Stimulated activated CD8-positive, alpha-beta memory T cell treated with anti-CD3 and anti-CD28 coated beads, Interleukin-4, amount 100 ng/mL, for 48 hours (primary cell): ENCODE data around the gene SLC50A1.
A peak's percentile ranks its signal among the peaks of the same experiment; 100 is the strongest.

ENCODE experiments used
- DNase-seq: peaks from one replicate; pipeline ENCODE4 v3.0.0-alpha.2; 2020

The SLC50A1 gene, protein sequence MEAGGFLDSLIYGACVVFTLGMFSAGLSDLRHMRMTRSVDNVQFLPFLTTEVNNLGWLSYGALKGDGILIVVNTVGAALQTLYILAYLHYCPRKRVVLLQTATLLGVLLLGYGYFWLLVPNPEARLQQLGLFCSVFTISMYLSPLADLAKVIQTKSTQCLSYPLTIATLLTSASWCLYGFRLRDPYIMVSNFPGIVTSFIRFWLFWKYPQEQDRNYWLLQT

DNA sequence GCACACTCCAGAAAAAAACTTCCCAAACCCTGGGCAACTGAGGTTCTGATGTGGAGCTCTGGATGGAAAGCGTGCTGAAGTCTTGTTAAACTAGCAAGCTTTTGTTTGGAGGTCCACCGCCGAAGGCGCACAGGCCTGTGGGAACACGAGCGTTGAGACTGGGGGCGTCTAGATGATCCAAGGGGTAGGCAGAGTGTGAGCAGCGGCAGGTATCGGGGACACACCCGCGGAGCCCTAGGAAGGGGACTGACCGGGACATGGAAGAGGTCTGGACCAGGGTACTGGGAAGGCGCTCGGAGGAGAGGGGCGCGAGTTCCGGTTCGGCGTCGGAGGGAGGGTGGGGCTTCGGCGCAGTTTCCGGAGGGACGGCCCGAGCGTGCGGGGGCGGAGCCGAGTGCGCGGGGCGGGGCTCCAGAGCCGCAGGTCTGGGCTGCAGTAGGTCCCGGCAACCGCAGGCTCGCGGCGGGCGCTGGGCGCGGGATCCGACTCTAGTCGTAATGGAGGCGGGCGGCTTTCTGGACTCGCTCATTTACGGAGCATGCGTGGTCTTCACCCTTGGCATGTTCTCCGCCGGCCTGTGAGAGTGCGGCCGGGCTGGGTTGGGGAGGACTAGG is at the start of gene SLC50A1:
TSS of gene SLC50A1 (plus strand) at position 438 of the 614 bp plus-strand sequence. CDS start at position 498, 60 bp downstream.
- peak; percentile 96 for DNase-seq

DNA sequence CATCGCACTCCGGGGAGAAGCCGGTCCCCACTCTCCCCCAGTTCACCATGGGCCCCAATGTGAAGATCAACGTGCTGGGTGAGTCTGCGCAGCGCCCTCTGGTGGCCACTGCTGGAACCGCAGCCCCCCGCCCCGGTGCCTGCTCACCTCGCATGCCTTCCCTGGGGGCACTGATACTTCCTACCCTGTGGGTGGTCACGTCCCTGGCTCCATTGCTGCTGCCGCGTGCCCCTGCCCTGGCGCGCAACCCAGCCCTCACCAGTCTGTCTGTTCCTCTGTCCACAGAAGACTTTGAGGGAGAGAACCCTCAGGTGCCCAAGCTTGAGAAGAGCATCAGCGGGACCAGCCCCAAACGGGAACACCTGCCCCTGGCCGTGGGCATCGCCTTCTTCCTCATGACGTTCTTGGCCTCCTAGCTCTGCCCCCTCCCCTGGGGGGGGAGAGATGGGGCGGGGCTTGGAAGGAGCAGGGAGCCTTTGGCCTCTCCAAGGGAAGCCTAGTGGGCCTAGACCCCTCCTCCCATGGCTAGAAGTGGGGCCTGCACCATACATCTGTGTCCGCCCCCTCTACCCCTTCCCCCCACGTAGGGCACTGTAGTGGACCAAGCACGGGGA is 49.4 kb upstream of the SLC50A1 start:
- DNase-seq: peak; percentile 94

GRCh38 chr1:155086856-155087535 is 48.7 kb upstream of the SLC50A1 start:
- no peak for DNase-seq

- peak; percentile 91 for DNase-seq
These were observed 44.3 kb upstream of the SLC50A1 start for GRCh38 chr1:155091071-155092051.

DNA sequence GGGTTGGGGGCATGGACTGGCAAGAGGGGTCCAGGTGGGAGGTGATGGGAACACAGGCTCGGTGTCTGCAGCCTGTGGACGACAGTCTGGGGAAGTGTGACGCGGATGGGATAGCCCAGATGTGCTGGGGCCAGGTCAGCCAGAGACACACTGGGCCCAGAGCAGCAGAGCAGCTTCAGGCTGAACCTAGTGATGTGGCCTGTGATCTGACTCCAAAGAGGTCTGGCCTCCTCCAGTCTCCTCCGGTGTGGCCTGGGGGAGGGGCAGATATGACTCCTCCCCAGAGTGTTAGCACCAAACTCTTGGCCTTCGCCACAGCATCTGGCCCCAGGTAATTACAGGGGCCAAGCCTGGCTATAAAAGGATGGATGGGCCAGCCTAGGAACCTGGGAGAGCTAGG is 43.5 kb upstream of the SLC50A1 start:
- no peak for DNase-seq

DNA sequence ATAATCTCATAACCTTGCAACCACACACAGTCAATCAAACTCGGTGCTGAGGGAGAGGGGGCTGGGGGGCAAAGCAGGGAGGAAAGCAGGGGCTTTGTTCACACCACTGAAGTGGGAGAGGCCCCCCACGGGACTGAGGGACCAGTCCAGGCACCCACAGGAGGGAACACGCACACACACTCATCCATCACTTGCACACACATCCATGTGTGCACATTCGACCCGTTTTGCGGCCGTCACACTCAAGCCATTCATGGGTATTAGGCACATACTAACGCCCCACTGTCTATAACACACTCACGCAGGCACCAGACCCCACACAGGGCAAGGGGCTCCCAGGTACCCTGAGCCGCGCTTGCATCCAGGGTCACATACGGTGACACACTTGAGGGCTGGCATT is 43.0 kb upstream of the SLC50A1 start:
- no peak for DNase-seq

DNA sequence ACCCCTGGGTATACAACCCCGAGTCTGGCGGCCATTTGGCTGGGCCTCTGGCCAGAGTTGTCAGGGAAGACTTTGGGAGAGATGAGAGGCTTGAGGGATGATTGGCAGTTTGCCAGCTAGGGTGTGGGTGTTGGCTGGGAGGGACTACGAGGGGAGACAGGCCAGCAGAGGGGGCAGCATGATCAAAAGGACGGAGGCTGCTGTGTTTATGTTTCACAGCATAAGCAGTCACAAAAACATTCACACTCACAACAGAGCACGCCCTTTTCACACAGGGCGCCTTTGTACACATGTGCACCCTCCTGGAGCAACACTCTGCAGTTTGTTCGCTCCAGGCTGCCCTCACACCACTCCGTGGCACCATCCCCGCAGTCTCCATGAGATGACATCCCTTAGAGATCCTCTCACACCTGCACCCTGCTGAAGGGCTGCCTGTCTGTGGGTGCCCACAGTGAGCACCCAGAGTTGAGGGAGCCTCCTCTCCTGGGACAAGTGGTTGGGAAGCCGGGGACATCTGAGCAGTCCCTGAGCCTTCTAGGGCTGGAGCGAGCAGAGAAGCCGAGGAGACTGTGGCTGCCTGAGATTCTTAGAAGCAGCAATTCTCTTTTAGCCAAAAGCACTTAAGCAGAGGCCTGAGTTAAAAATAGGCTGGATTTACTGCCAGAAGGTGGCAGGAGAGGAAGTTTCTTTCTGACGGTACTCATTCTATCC is 41.6 kb upstream of the SLC50A1 start:
- DNase-seq: no peak

- no peak for DNase-seq
These were observed 41.1 kb upstream of the SLC50A1 start for GRCh38 chr1:155094622-155094948.

DNA sequence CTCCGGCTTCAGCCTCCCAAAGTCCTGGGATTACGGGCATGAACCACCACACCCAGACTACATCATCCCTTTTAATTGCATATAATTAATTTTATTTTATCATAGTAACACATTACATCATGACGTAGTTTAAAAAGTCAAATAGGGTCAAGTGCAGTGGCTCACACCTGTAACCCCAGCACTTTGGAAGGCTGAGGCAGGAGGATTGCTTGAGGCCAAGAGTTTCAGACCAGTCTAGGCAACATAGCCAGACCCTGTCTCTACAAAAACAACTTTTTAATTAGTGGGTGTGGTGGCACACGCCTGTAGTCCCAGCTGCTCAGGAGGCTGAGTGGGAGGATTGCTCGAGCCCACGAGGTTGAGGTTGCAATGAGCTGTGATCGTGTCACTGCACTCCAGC is 36.3 kb upstream of the SLC50A1 start:
- no peak for DNase-seq

DNA sequence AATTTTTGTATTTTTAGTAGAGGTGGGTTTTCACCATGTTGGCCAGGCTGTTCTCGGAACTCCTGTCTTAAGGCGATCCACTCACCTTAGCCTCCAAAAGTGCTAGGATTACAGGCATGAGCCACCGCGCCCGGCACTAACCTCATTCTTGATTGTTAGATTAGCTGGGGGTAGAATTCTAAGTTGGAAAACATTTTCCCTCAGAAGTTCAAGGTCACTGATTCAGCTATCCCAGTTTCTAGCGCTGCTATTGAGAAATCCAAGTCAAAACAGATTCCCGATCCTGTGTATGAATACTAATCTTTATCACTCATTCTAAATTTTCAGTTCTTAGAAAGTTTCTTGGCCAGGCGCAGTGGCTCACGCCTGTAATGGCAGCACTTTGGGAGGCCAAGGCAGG is 32.3 kb upstream of the SLC50A1 start:
- DNase-seq: no peak

DNA sequence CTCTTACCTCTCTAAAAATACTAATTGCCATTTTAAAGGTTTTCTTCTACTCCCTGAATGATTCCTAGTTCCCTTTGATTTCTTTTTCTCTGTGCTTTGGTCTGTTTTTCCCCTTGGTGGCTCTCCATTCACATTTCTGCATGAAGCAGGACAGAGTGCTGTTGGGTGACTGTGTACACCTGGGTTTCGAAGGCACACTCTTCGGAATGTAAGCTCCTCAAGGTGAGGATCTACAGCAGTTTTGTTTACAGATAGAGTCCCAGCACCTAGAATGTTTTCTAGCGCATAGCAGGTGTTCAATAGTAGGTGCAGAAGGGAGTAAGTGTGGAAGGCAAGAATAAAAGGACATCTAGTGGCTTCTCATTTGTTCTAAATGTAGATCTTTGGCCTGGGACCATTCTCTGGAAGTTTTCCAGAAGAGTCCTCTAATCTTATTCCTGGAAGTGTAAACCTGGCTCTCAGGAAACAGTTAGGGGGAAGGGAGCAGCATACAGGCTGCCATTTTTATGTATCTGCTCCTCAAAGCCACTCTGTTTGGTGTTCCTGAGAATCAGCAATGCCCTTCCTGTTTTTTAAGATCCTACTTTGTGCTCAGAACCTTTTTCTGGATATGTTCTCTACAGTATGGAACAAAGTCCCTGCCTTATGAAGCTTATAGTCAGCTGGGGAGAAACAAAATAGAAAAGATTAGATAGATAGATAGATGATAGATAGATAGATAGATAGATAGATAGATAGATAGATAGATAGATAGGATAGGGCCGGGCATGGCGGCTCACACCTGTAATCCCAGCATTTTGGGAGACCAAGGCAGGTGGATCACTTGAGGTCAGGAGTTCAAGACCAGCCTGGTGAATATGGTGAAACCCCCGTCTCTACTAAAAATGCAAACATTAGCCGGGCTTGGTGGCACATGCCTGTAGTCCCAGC is 30.8 kb upstream of the SLC50A1 start:
- no peak for DNase-seq

DNA sequence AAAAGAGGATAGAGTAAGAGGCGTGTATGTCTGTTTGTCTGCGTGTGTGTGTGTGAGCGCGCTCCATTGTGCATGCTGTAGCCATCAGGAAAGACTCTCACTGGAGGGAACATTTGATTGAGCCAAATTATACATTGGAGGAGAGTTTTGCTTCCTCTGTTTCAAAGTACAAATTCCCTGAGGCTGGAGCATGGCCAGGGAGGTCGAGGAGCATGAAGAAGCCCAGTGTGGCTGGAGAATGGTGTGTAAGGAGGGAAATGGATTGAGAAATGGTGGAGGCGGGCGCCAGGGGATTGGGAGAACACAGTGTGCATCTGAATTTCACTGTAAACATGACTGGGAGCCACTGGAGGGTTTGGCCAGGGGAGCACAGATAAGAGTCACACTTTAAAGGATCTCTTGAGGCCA is 30.0 kb upstream of the SLC50A1 start:
- no peak for DNase-seq

DNA sequence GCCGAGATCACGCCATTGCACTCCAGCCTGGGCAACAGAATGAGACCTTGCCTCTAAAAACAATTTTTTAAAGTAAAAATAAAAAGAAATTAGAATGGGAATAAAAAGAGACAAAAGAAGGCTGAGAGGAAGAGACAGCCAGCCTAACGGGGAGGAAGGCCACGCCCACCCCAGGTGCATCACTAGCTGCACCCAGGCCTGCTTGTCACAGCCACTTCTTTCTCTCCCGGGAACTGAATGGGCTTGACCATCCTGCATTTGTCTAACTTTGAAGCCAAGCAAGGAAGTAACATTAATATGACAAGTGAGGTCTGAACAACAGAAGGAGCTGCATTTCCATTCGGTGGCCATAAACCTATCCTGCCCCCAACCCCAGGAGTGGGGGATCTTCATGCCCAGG is 28.8 kb upstream of the SLC50A1 start:
- DNase-seq: no peak

DNA sequence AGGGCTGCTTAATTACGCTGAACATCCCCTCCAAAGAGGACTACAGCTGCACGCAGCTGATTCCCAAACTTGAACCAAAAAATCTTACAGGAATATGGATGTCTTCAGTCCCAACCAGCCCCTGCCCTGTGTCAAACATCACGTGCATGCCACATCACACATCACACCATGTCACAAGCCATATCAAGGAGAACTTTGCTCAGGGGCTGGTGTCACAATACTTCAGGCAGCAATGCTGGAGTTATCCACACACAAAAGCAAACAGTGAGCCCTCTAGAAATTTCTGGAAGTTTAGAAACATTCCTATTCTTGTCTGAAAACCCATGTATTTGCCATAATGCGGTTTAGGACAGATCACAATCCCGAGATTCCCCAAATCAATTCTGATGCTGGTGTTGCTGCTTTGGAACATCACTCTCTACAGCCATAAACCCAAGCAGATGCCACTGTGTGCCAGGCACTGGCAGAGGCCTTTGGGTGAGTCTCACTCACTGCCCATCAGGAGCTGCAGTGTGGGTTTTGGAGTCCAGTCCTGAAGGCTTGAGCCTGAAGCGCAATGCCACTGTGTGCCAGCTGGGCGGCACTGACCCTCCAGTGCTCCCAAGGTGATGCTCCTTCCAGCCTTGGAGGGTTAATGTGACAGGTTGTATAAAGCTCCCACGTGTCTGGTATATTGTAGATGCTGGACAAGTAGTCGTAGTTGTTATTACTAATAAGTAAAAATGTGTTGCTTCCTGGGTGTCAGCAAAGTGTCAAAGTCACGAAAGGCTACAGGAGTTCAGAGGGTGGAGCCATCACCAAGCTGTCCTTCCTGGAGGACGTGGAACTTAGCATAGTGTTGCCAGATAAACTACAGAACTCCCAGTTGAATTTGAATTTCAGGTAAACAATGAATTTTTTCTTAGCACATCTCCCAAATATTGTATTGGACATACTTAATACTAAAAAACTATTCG is 28.1 kb upstream of the SLC50A1 start:
- no peak for DNase-seq

DNA sequence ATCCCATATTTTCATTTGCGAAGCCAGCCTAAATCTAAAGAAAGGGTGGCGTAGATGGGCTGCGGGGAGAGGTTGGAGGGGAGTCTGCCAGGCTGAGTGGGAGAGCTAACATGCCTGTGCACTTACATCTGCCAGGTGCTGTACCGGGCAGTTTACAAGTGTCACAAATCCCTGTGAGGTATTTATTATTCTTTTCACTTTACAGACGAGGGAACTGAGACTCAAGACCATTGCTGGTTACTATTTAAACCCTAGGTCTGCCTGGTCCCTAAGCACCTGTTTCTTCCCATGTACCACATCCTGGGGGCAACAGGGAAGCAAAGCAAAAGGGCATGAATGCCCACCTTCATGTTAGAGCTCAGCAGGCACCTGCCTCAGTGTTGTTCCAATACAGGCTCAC is 27.4 kb upstream of the SLC50A1 start:
- no peak for DNase-seq

DNA sequence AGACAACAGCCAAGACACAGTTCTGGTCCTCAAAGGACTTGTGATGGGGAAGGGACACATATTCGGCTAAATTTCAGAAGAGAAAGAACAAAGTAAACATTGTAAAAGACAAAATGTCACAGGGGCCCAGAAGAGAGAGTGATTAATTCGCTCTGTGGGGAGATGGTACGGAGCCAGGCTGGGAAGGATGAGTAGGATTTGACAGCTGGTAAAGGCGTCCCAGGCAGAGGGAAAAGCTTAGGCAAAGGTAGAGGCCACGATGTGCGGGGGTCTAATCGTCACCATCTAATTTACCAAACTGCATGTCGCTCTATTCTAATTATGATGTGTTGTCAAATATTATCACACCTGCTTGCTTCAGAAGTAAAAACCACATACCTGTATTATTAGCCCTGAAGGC is 25.3 kb upstream of the SLC50A1 start:
- DNase-seq: no peak

DNA sequence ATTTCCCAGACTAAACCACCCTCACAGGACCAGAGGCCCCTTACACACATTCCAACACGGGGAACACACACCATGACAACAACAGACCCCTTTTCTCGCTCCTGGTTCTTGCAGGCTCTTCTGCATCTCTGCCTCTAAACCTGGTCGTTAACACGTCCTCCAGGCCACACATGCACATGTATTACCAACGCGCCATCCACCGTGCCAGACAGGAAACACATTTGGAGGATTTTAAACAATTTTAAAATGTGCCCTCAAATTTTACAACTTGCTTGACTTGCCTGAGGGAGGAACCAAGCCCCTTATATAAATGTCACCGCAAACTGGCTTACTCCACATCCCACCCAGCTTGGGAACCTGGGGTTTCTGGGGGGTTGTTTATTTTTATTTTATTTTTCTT is 24.8 kb upstream of the SLC50A1 start:
- no peak for DNase-seq

GRCh38 chr1:155113450-155113980 is 22.1 kb upstream of the SLC50A1 start:
- no peak for DNase-seq

DNA sequence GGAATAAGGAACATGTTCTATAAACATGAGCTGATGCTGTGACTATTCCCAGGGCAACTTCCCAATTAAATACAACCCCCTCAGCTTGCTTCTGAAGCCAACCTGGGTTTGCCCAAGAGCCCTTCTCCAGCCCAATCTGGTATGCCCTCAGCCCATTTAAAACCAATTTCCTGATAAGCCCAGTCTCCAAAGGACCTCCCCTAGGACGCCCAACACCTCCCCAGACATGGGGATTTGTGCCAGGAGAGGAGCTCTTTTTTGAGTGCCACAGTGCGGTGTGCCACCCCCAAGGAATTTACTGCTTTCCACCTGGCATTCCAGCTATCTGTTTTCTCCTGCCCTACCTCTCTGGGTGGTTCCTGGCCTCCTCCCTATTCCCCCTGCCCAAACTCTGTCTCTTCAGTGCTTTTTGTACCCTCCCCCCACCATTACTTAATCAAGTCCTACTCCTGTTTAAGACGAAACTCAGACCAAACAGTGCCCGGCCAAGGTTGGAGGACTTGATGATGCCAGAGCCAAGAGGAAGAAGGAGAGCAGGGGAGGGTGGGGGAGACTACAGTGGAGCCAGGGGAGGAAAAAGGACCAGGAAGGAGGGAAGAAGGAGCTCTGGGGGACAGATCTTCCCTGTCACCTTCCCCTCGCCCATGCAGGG is 19.4 kb upstream of the SLC50A1 start:
- no peak for DNase-seq
